ENCODE results near the gene RAF1.

DNA sequence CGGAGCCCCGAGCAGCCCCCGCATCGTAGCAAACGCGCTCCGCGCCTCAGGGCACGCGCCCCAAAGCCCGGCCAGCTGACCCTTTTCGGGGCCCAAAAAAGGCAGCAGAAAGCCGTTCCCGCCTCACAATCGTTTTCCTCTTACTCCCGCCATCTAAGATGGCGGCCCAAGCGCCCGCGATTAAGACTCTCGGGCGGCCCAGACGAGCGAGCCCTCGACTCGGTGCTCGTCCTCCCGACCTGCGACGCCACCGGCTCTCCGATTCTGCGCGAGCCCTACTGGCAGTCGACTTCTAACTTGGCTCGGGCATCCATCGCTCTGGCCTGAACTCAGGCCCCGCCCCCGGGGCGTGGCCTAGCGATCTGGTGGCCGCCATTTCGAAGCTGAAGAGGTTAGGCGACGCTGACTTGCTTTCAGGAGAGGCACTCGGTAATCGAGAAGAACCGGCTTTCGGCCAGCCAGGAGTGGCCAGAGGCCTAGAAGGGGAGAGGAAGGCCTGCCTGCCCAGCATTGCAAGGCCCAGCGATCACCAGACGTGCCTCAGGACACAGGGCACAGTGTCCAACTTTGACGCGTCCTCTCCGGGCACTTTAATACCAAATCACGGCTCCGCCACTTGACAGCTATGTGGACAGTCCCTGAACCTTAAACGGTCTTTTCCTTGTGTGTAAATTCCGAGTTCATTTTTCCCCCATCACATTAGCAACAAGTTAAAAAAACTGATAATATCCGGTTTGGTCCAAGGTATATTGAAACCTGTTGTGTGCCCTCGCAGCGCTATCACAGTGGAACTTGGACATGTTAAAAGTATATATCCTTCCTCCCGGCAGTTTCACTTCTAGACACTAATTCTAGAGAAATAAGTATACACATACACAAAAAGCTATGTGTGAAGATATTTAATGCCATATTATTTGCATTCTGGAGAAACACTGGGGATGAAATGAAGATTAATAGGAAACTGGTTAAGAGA, at the start of gene RAF1:
- TF ChIP-seq, protein P1, sequence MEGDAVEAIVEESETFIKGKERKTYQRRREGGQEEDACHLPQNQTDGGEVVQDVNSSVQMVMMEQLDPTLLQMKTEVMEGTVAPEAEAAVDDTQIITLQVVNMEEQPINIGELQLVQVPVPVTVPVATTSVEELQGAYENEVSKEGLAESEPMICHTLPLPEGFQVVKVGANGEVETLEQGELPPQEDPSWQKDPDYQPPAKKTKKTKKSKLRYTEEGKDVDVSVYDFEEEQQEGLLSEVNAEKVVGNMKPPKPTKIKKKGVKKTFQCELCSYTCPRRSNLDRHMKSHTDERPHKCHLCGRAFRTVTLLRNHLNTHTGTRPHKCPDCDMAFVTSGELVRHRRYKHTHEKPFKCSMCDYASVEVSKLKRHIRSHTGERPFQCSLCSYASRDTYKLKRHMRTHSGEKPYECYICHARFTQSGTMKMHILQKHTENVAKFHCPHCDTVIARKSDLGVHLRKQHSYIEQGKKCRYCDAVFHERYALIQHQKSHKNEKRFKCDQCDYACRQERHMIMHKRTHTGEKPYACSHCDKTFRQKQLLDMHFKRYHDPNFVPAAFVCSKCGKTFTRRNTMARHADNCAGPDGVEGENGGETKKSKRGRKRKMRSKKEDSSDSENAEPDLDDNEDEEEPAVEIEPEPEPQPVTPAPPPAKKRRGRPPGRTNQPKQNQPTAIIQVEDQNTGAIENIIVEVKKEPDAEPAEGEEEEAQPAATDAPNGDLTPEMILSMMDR (IDR thresholded peaks at IDR 0.05), result peak in 1 of 6 experiments; percentile 2
- TF ChIP-seq POLR2A (IDR thresholded peaks at IDR 0.05), result peak in 3 of 4 donors; percentile 71 to 86 (median 81)
